NCI-H1092 (cell line): Measurements from ENCODE around the gene PDLIM7.

Experiments used
- DNase-seq: peaks from one replicate; lab custom pipeline; 2025; lab: John Stamatoyannopoulos, UW

Gene PDLIM7

GRCh38 chr5:177455661-177456590 is 41.5 kb downstream of the PDLIM7 start:
- peak; percentile 82 for DNase-seq

- peak; percentile 69 for DNase-seq
Observed at GRCh38 chr5:177455036-177455660, 42.3 kb downstream of the PDLIM7 start.

- DNase-seq, result peak; percentile 74
Observed at GRCh38 chr5:177454397-177455035, 42.9 kb downstream of the PDLIM7 start.

GRCh38 chr5:177453852-177454396 is 43.5 kb downstream of the PDLIM7 start:
- DNase-seq, result no peak

- DNase-seq, result no peak
Observed at GRCh38 chr5:177452688-177453638, 44.4 kb downstream of the PDLIM7 start.

GRCh38 chr5:177450667-177451424 is 46.6 kb downstream of the PDLIM7 start:
- DNase-seq, result no peak

GRCh38 chr5:177449140-177450061 is 48.0 kb downstream of the PDLIM7 start:
- DNase-seq, result no peak

GRCh38 chr5:177448244-177448950 is 49.0 kb downstream of the PDLIM7 start:
- no peak for DNase-seq

- peak; percentile 35 for DNase-seq
Observed at GRCh38 chr5:177447611-177448243, 49.7 kb downstream of the PDLIM7 start.

GRCh38 chr5:177447066-177447610 is 50.3 kb downstream of the PDLIM7 start:
- peak; percentile 52 for DNase-seq

- DNase-seq, result peak; percentile 46
Observed at GRCh38 chr5:177446200-177447065, 51.0 kb downstream of the PDLIM7 start, which contains the start of gene PRR7. Gene PRR7 (plus strand): TSS chr5:177446814. CDS start chr5:177455068, 8,254 bp downstream.

GRCh38 chr5:177445917-177446199 is 51.5 kb downstream of the PDLIM7 start:
- no peak for DNase-seq

- no peak for DNase-seq
Observed at GRCh38 chr5:177445052-177445916, 52.1 kb downstream of the PDLIM7 start.

GRCh38 chr5:177444106-177445051 is 53.0 kb downstream of the PDLIM7 start:
- no peak for DNase-seq
